ENCODE data around the gene GPR146.
"Not testable (repeated sequence)": the region's sequence is repeated elsewhere in the genome, so short reads cannot be mapped to it uniquely, and the experiment has no call there.

Gene GPR146

GRCh38 chr7:1044189-1045068 is at the start of gene GPR146:
Gene GPR146, plus strand, starts transcription at chr7:1044546. Its CDS starts 12,970 bp downstream, at chr7:1057516.
- DNase-seq (ENCODE audit: low spot score), result peak; percentile 98

GRCh38 chr7:994592-995308 is 49.6 kb upstream of the GPR146 start:
- DNase-seq (ENCODE audit: low spot score), result no peak

- no peak for DNase-seq (ENCODE audit: low spot score)
Measured at GRCh38 chr7:995571-995970, 48.8 kb upstream of the GPR146 start.

GRCh38 chr7:996079-996872 is 48.1 kb upstream of the GPR146 start:
- DNase-seq (ENCODE audit: low spot score), result no peak

- DNase-seq (ENCODE audit: low spot score), result no peak
Measured at GRCh38 chr7:997404-998395, 46.6 kb upstream of the GPR146 start.

- no peak for DNase-seq (ENCODE audit: low spot score)
Measured at GRCh38 chr7:999149-999879, 45.0 kb upstream of the GPR146 start.

GRCh38 chr7:999941-1000935 is 44.1 kb upstream of the GPR146 start:
- no peak for DNase-seq (ENCODE audit: low spot score)

- DNase-seq (ENCODE audit: low spot score), result not testable (repeated sequence)
Measured at GRCh38 chr7:1001069-1001770, 43.1 kb upstream of the GPR146 start.

GRCh38 chr7:1002026-1002425 is 42.3 kb upstream of the GPR146 start:
- not testable (repeated sequence) for DNase-seq (ENCODE audit: low spot score)

GRCh38 chr7:1002445-1002844 is 41.9 kb upstream of the GPR146 start:
- DNase-seq (ENCODE audit: low spot score), result not testable (repeated sequence)

- peak; percentile 68 for DNase-seq (ENCODE audit: low spot score)
Measured at GRCh38 chr7:1004018-1004852, 40.1 kb upstream of the GPR146 start.

GRCh38 chr7:1005303-1005702 is 39.0 kb upstream of the GPR146 start:
- no peak for DNase-seq (ENCODE audit: low spot score)

GRCh38 chr7:1007901-1008300 is 36.4 kb upstream of the GPR146 start:
- DNase-seq (ENCODE audit: low spot score), result no peak

GRCh38 chr7:1008733-1009363 is 35.5 kb upstream of the GPR146 start:
- no peak for DNase-seq (ENCODE audit: low spot score)

- no peak for DNase-seq (ENCODE audit: low spot score)
Measured at GRCh38 chr7:1009747-1010146, 34.6 kb upstream of the GPR146 start.

GRCh38 chr7:1010226-1010625 is 34.1 kb upstream of the GPR146 start:
- DNase-seq (ENCODE audit: low spot score), result no peak

Data from germinal center (tissue), 1 donor.